ENCODE data around the gene PCDHA9. TPM values are rescaled to one million over a fixed set of nuclear protein-coding genes. Genes with fewer than 3 reads are reported as not detected.
"Not testable (repeated sequence)": the region's sequence is repeated elsewhere in the genome, so short reads cannot be mapped to it uniquely, and the experiment has no call there.

The PCDHA9 gene
- total RNA-seq, 1 experiment from 2014 or later = not detected

GRCh38 chr5:140823475-140823874 is 24.7 kb upstream of the PCDHA9 start:
- intact Hi-C loops (cut with micrococcal nuclease; ENCODE audit: unreplicated experiment) = no loop called here
- POLR2A ChIA-PET (ENCODE audit: unreplicated experiment) = no interaction called here

GRCh38 chr5:140827704-140828361 is 20.3 kb upstream of the PCDHA9 start, which contains the start of gene PCDHA6:
PCDHA6 (plus strand) TSS chr5:140827960; CDS start chr5:140828092, 132 bp downstream.
- BruUV-seq (replicated peaks) = no TSS peak
- Histone ChIP-seq H4K20me1 (ENCODE audit: insufficient read depth) (no peaks in the 10 kb centered on the region), H3K36me3 (ENCODE audit: low read depth) (no peaks in the 10 kb centered on the region), H2AFZ (no peak within 1 kb of the TSS), H3K4me3 (no peak within 1 kb of the TSS), H3K4me2 (no peak within 1 kb of the TSS), H3K27me3 (ENCODE audit: insufficient read depth, low read depth) (no peaks in the 10 kb centered on the region), H3K4me1 (replicated peaks; ENCODE audit: insufficient read depth) (no peaks in the 10 kb centered on the region), H3K27ac (no peak within 1 kb of the TSS), H3K79me2 (ENCODE audit: low read depth) (no peaks in the 10 kb centered on the region), H3K9me3 (ENCODE audit: insufficient read depth, low read depth) (no peaks in the 10 kb centered on the region; the same call in 1 of the 2 replicates), H3K9me2 (ENCODE audit: insufficient read depth) (no peaks in the 10 kb centered on the region), H3F3A (ENCODE audit: insufficient read depth, low read depth) (no peaks in the 10 kb centered on the region)
- intact Hi-C loops (cut with micrococcal nuclease; ENCODE audit: unreplicated experiment) = no loop called here
- DNase-seq = no peak
- ChIA-PET POLR2A (ENCODE audit: unreplicated experiment) (no interaction called here), CTCF (interaction anchor here (1.0 kb wide), 1 partner anchor 14 kb away, joined by 3 read pairs; no protein-coding TSS in a partner anchor)
- TF ChIP-seq CTCF (conservative IDR thresholded peaks at IDR 0.05) (no peak), EZH2 (IDR thresholded peaks at IDR 0.05; ENCODE audit: low read depth) (no peak)

More at GRCh38 chr5:140823475-140823874, 24.7 kb upstream of the PCDHA9 start:
- Histone ChIP-seq H3K36me3 (ENCODE audit: low read depth) (no peaks in the 10 kb centered on the region), H3K9me2 (ENCODE audit: insufficient read depth) (no peaks in the 10 kb centered on the region), H2AFZ (no peak overlapping the region), H3K27me3 (ENCODE audit: insufficient read depth, low read depth) (no peaks in the 10 kb centered on the region), H3K9me3 (ENCODE audit: insufficient read depth, low read depth) (no peaks in the 10 kb centered on the region; the same call in 1 of the 2 replicates), H3K4me3 (no peak overlapping the region), H3K79me2 (ENCODE audit: low read depth) (no peaks in the 10 kb centered on the region), H3F3A (ENCODE audit: insufficient read depth, low read depth) (no peaks in the 10 kb centered on the region), H3K27ac (no peak overlapping the region), H3K4me1 (replicated peaks; ENCODE audit: insufficient read depth) (no peaks in the 10 kb centered on the region), H3K4me2 (no peak overlapping the region), H4K20me1 (ENCODE audit: insufficient read depth) (no peaks in the 10 kb centered on the region)
- TF ChIP-seq EZH2 (IDR thresholded peaks at IDR 0.05; ENCODE audit: low read depth) = no peak
- no peak for TF ChIP-seq CTCF (conservative IDR thresholded peaks at IDR 0.05)
- no peak for DNase-seq
- CTCF ChIA-PET = no interaction called here
- no TSS peak for BruUV-seq (replicated peaks)

GRCh38 chr5:140828362-140828737 is 19.8 kb upstream of the PCDHA9 start:
- Histone ChIP-seq H3K27ac (no peak overlapping the region), H3K9me3 (ENCODE audit: insufficient read depth, low read depth) (no peaks in the 10 kb centered on the region; the same call in 1 of the 2 replicates), H3K4me2 (no peak overlapping the region), H3F3A (ENCODE audit: insufficient read depth, low read depth) (no peaks in the 10 kb centered on the region), H3K9me2 (ENCODE audit: insufficient read depth) (no peaks in the 10 kb centered on the region), H2AFZ (no peak overlapping the region), H3K4me3 (no peak overlapping the region), H3K79me2 (ENCODE audit: low read depth) (no peaks in the 10 kb centered on the region), H3K27me3 (ENCODE audit: insufficient read depth, low read depth) (no peaks in the 10 kb centered on the region), H3K36me3 (ENCODE audit: low read depth) (no peaks in the 10 kb centered on the region), H4K20me1 (ENCODE audit: insufficient read depth) (no peaks in the 10 kb centered on the region), H3K4me1 (replicated peaks; ENCODE audit: insufficient read depth) (no peaks in the 10 kb centered on the region)
- intact Hi-C loops (cut with micrococcal nuclease; ENCODE audit: unreplicated experiment) = no loop called here
- no TSS peak for BruUV-seq (replicated peaks)
- DNase-seq = no peak
- CTCF ChIA-PET = interaction anchor here (1.0 kb wide), 1 partner anchor 13 kb away, joined by 3 read pairs; no protein-coding TSS in a partner anchor
- POLR2A ChIA-PET (ENCODE audit: unreplicated experiment) = no interaction called here
- no peak for TF ChIP-seq EZH2 (IDR thresholded peaks at IDR 0.05; ENCODE audit: low read depth)
- no peak for TF ChIP-seq CTCF (conservative IDR thresholded peaks at IDR 0.05)

GRCh38 chr5:140829511-140830501 is 18.4 kb upstream of the PCDHA9 start:
- POLR2A ChIA-PET (ENCODE audit: unreplicated experiment); H3K4me2 ChIP-seq; H3K4me1 ChIP-seq (replicated peaks; ENCODE audit: insufficient read depth); H3K4me3 ChIP-seq; H3K36me3 ChIP-seq (ENCODE audit: low read depth); H3K27ac ChIP-seq; H3K9me2 ChIP-seq (ENCODE audit: insufficient read depth); H3K27me3 ChIP-seq (ENCODE audit: insufficient read depth, low read depth); H4K20me1 ChIP-seq (ENCODE audit: insufficient read depth); H2AFZ ChIP-seq; H3F3A ChIP-seq (ENCODE audit: insufficient read depth, low read depth); CTCF ChIA-PET; H3K79me2 ChIP-seq (ENCODE audit: low read depth); H3K9me3 ChIP-seq (ENCODE audit: insufficient read depth, low read depth); intact Hi-C loops (cut with micrococcal nuclease; ENCODE audit: unreplicated experiment); BruUV-seq (replicated peaks); DNase-seq: not testable (repeated sequence)

All from PC-9 (cell line).